HepG2 (cell line): ENCODE measurements around the gene AFDN. TPM values are rescaled to one million over a fixed set of nuclear protein-coding genes. Genes with fewer than 3 reads are reported as not detected.

Experiments used
- CENPT ChIP-seq: sonication (generic); formaldehyde crosslinking; IDR thresholded peaks from 2 replicates; pipeline ENCODE4 v1.8.0; 2022; ENCODE audit warnings: low read depth, mild to moderate bottlenecking, moderate library complexity, missing genetic modification reagents
- FOXA1 ChIP-seq, 2 experiments: fragments of 450-650 bp in 1 of 2; sonication (generic) in 1 of 2; formaldehyde crosslinking in 1 of 2; IDR thresholded peaks; 2 replicates each; pipeline versions ENCODE4 v1.4.0 to v1.6.1; 2016 to 2020; ENCODE audit warnings: missing genetic modification reagents in 1 of 2
- HMGXB3 ChIP-seq: sonication (generic); formaldehyde crosslinking; IDR thresholded peaks from 2 replicates; pipeline ENCODE4 v1.4.0; 2020; ENCODE audit warnings: missing genetic modification reagents, borderline replicate concordance
- IRF2 ChIP-seq: IDR thresholded peaks from 2 replicates; pipeline ENCODE4 v1.6.1; 2018; ENCODE audit warnings: missing genetic modification reagents, missing compliant biosample characterization
- MED13 ChIP-seq: sonication (generic); formaldehyde crosslinking; IDR thresholded peaks from 2 replicates; pipeline ENCODE4 v1.5.0; 2020; ENCODE audit warnings: missing genetic modification reagents
- MTF1 ChIP-seq: sonication (generic); formaldehyde crosslinking; IDR thresholded peaks from 2 replicates; pipeline ENCODE4 v1.5.0; 2020; ENCODE audit warnings: missing genetic modification reagents
- RAD21 ChIP-seq: fragments of 450-650 bp; formaldehyde crosslinking; IDR thresholded peaks from 2 replicates; pipeline ENCODE4 v1.5.0; 2020; ENCODE audit warnings: mild to moderate bottlenecking
- RARA ChIP-seq: IDR thresholded peaks from 2 replicates; pipeline ENCODE4 v1.6.1; 2016; ENCODE audit warnings: missing genetic modification reagents, missing compliant biosample characterization
- RFXANK ChIP-seq: IDR thresholded peaks from 2 replicates; pipeline ENCODE4 v1.6.1; 2016
- TEAD3 ChIP-seq: optimal IDR thresholded peaks from 2 replicates; pipeline ENCODE3; 2016; ENCODE audit warnings: borderline replicate concordance
- ZBTB7B ChIP-seq: sonication (generic); formaldehyde crosslinking; IDR thresholded peaks from 2 replicates; pipeline ENCODE4 v1.4.0; 2020; ENCODE audit warnings: missing genetic modification reagents
- ZNF30 ChIP-seq: sonication (generic); formaldehyde crosslinking; IDR thresholded peaks from 2 replicates; pipeline ENCODE4 v1.5.0; 2020; ENCODE audit warnings: mild to moderate bottlenecking, missing genetic modification reagents
- ZNF569 ChIP-seq: sonication (generic); formaldehyde crosslinking; IDR thresholded peaks from 2 replicates; pipeline ENCODE4 v1.5.0; 2020; ENCODE audit warnings: mild to moderate bottlenecking, missing genetic modification reagents, moderate library complexity, borderline replicate concordance
- ZNF672 ChIP-seq: sonication (generic); formaldehyde crosslinking; IDR thresholded peaks from 2 replicates; pipeline ENCODE4 v1.8.1; 2022; ENCODE audit warnings: missing genetic modification reagents
- ZNF784 ChIP-seq: sonication (generic); formaldehyde crosslinking; IDR thresholded peaks from 2 replicates; pipeline ENCODE4 v1.5.1; 2020; ENCODE audit warnings: missing genetic modification reagents, mild to moderate bottlenecking, borderline replicate concordance
- ZNF788 ChIP-seq: sonication (generic); formaldehyde crosslinking; IDR thresholded peaks from 2 replicates; pipeline ENCODE4 v1.5.0; 2020; ENCODE audit warnings: mild to moderate bottlenecking, missing genetic modification reagents, borderline replicate concordance
- polyA plus RNA-seq, 8 experiments: library from polyadenylated mRNA; depleted of rRNA in 3 of 8; stranded (reverse) in 7 of 8; unstranded in 1 of 8; fragments of >200 nt; fragmentation: Illumina TruSeq in 4 of 8; extraction: Trizol in 4 of 8; gene quantifications; 2 replicates each; pipeline versions ENCODE4 v1.2.1 to v1.2.3, GENCODE V29; 2011 to 2016; ENCODE audit warnings: low read depth in 4 of 8, missing spikeins in 1 of 8, mixed read lengths in 1 of 8; ENCODE audit not compliant: insufficient read depth in 1 of 8
- total RNA-seq, 5 experiments: library from RNA; depleted of rRNA; stranded (reverse); fragments of >200 nt; fragmentation: Illumina TruSeq; extraction: Trizol; gene quantifications; 2 replicates each; pipeline ENCODE4 v1.2.3, GENCODE V29; 2016; ENCODE audit warnings: low read depth in 1 of 5
- TF ChIP-seq, protein P1 (sequence below): sonication (generic); formaldehyde crosslinking; IDR thresholded peaks from 2 replicates; pipeline ENCODE4 v1.5.1; 2020; ENCODE audit warnings: mild to moderate bottlenecking, missing genetic modification reagents
- TF ChIP-seq, protein P2 (sequence below): IDR thresholded peaks from 2 replicates; pipeline ENCODE4 v1.6.1; 2016; ENCODE audit warnings: low read depth

AFDN gene
- total and polyA plus RNA-seq, 2 of the 13 experiments (the other 11 are each of a cell fraction or from before 2014, with no cell fraction given) = 136 to 151 TPM

DNA sequence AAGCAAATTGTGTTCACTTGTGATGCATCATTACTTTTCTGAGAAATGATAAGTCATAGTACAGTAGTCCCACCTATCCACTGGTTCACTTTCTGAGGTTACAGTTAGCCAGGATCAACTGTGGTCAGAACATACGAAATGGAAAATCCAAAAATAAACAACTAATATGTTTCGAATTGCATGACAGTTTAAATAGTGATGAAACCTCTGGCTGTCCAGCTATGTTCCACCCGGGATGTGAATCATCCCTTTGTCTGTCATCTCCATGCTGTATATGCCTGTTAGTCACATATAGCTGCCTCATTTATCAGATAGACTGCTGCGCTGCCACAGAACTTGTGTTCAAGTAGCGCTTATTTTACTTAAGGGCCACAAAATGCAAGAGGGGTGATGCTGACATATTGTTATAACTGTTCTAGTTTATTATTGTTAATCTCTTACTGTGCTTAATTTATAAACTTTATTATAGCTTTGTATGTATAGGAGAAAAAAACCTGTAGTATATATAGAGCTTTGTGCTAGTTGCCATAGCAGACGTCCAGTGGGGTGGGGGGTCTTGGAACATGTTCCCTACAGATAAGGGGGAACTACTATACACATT lies 29.2 kb downstream of the AFDN start (continued):
- TF ChIP-seq RAD21 (CRISPR knock-in tag) (no peak), FOXA1 (IDR thresholded peaks at IDR 0.05) (no peak), FOXA1 (CRISPR knock-in tag; IDR thresholded peaks at IDR 0.05) (peak; percentile 88), ZNF788 (no peak), ZBTB7B (no peak), ZNF30 (no peak), MED13 (no peak), TEAD3 (CRISPR knock-in tag) (peak; percentile 58), MTF1 (CRISPR knock-in tag) (no peak), RFXANK (CRISPR knock-in tag) (no peak), IRF2 (CRISPR knock-in tag) (peak; percentile 81; the same call in 1 of the 2 replicates), HMGXB3 (no peak), ZNF672 (CRISPR knock-in tag) (no peak), ZNF784 (CRISPR knock-in tag) (no peak), CENPT (CRISPR knock-in tag) (no peak), RARA (CRISPR knock-in tag) (peak; percentile 51; the same call in 1 of the 2 replicates), ZNF569 (CRISPR knock-in tag) (no peak)
- TF ChIP-seq, protein P1, sequence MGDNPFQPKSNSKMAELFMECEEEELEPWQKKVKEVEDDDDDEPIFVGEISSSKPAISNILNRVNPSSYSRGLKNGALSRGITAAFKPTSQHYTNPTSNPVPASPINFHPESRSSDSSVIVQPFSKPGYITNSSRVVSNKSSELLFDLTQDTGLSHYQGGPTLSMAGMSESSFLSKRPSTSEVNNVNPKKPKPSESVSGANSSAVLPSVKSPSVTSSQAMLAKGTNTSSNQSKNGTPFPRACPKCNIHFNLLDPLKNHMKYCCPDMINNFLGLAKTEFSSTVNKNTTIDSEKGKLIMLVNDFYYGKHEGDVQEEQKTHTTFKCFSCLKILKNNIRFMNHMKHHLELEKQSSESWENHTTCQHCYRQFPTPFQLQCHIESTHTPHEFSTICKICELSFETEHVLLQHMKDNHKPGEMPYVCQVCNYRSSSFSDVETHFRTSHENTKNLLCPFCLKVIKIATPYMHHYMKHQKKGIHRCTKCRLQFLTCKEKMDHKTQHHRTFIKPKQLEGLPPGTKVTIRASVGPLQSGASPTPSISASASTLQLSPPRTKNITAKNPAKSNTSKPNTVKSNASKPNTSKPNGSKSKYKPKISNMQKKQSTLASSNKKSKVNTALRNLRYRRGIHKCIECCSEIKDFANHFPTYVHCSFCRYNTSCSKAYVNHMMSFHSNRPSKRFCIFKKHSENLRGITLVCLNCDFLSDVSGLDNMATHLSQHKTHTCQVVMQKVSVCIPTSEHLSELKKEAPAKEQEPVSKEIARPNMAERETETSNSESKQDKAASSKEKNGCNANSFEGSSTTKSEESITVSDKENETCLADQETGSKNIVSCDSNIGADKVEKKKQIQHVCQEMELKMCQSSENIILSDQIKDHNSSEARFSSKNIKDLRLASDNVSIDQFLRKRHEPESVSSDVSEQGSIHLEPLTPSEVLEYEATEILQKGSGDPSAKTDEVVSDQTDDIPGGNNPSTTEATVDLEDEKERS (CRISPR knock-in tag) = no peak
- TF ChIP-seq, protein P2, sequence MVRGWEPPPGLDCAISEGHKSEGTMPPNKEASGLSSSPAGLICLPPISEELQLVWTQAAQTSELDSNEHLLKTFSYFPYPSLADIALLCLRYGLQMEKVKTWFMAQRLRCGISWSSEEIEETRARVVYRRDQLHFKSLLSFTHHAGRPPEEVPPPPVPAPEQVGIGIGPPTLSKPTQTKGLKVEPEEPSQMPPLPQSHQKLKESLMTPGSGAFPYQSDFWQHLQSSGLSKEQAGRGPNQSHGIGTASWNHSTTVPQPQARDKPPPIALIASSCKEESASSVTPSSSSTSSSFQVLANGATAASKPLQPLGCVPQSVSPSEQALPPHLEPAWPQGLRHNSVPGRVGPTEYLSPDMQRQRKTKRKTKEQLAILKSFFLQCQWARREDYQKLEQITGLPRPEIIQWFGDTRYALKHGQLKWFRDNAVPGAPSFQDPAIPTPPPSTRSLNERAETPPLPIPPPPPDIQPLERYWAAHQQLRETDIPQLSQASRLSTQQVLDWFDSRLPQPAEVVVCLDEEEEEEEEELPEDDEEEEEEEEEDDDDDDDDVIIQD (CRISPR knock-in tag) = peak; percentile 93
